ENCODE results near the gene FOXM1.
"Not testable (repeated sequence)": the region's sequence is repeated elsewhere in the genome, so short reads cannot be mapped to it uniquely, and the experiment has no call there.

The FOXM1 gene

GRCh38 chr12:2884810-2885209 is 7.8 kb upstream of the FOXM1 start:
- DNase-seq: no peak

- DNase-seq: no peak
Measured at GRCh38 chr12:2879853-2880252, 2.9 kb upstream of the FOXM1 start.

- peak in 1 of 2 experiments; percentile 29 for DNase-seq
Measured at GRCh38 chr12:2877953-2878732, 1.2 kb upstream of the FOXM1 start.

GRCh38 chr12:2876431-2877046 is 435 bp downstream of the FOXM1 start:
- no peak for DNase-seq

GRCh38 chr12:2868986-2869632 is 7.9 kb downstream of the FOXM1 start:
- DNase-seq: not testable (repeated sequence)

GRCh38 chr12:2864198-2864597 is 12.8 kb downstream of the FOXM1 start:
- no peak for DNase-seq

GRCh38 chr12:2863402-2863801 is 13.6 kb downstream of the FOXM1 start:
- DNase-seq: not testable (repeated sequence)

GRCh38 chr12:2862876-2863275 is 14.1 kb downstream of the FOXM1 start:
- DNase-seq: no peak

GRCh38 chr12:2860170-2860569 is 16.8 kb downstream of the FOXM1 start:
- no peak for DNase-seq

GRCh38 chr12:2858944-2859421 is 18.0 kb downstream of the FOXM1 start:
- no peak for DNase-seq

GRCh38 chr12:2858334-2858733 is 18.6 kb downstream of the FOXM1 start:
- no peak for DNase-seq

GRCh38 chr12:2857576-2857975 is 19.4 kb downstream of the FOXM1 start:
- no peak for DNase-seq

GRCh38 chr12:2857021-2857431 is 19.9 kb downstream of the FOXM1 start, which contains the start of gene TEX52:
TSS of gene TEX52 (minus strand) at chr12:2857039. CDS start at chr12:2857026, 13 bp downstream.
- no peak for DNase-seq

GRCh38 chr12:2856051-2856450 is 20.9 kb downstream of the FOXM1 start:
- DNase-seq: no peak

GRCh38 chr12:2855546-2855945 is 21.4 kb downstream of the FOXM1 start:
- DNase-seq: no peak

- no peak for DNase-seq
Measured at GRCh38 chr12:2854669-2855453, 22.1 kb downstream of the FOXM1 start.

- no peak for DNase-seq
Measured at GRCh38 chr12:2853626-2854025, 23.3 kb downstream of the FOXM1 start.

GRCh38 chr12:2851931-2852330 is 25.0 kb downstream of the FOXM1 start:
- DNase-seq: no peak

- no peak for DNase-seq
Measured at GRCh38 chr12:2845280-2845679, 31.7 kb downstream of the FOXM1 start.

GRCh38 chr12:2844786-2845185 is 32.2 kb downstream of the FOXM1 start:
- no peak for DNase-seq

GRCh38 chr12:2842948-2843347 is 34.0 kb downstream of the FOXM1 start:
- DNase-seq: no peak

GRCh38 chr12:2841056-2841650 is 35.8 kb downstream of the FOXM1 start:
- DNase-seq: no peak

- no peak for DNase-seq
Measured at GRCh38 chr12:2836574-2836973, 40.4 kb downstream of the FOXM1 start.

Measured in Kasumi-1 (cell line).